ENCODE results near the gene NASP. TPM values are rescaled to one million over a fixed set of nuclear protein-coding genes. Genes with fewer than 3 reads are reported as not detected.

The NASP gene
- total RNA-seq, 1 donor from 2014 or later: 55.9 TPM

DNA sequence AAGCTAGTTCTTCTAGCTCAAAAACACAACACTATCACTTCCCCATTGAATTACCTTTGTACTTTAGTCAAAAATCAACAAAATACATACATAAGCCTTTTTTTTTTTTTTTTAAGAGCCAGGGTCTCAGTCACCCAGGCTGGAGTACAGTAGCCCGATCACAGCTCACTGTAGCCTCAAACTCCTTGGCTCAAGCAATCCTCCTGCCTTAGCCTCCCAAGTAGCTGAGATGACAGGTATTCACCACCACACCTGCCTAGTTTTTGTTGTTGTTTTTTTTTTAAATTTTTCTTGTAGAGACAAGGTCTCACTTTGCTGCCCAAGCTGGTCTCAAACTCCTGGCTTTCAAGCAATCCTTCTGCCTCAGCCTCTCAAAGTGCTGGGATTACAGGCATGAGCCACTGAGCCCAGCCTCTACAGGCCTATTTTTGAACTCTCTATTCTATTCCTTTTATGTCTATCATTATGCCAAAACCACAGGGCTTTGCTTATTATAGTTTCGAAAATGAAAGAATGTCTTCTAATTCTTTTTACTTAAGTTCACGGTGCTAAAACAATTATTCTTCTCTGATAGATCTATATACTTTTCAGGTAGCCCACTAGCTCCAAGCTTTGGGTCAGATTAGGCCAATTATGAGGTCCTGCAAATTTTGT lies 72.9 kb downstream of the NASP start:
- TF ChIP-seq CTCF (IDR thresholded peaks at IDR 0.05; ENCODE audit: insufficient read depth, low read depth, low read length) (no peak), EZH2 (IDR thresholded peaks at IDR 0.05; ENCODE audit: insufficient read depth, low read length) (no peak)
- no peak overlapping the region for H3K9ac ChIP-seq (ENCODE audit: low read length)
- H3K4me3 ChIP-seq (ENCODE audit: insufficient read depth, low read depth, low read length): no peak overlapping the region
- H3K4me2 ChIP-seq (ENCODE audit: low read length): no peak overlapping the region
- Mint-ChIP-seq H3K36me3 (ENCODE audit: low read depth, unreplicated experiment) (peaks cover 10% of the 10 kb centered on the region), H3K4me3 (ENCODE audit: unreplicated experiment) (no peak overlapping the region), H3K9me3 (ENCODE audit: unreplicated experiment) (no peaks in the 10 kb centered on the region), H3K27me3 (ENCODE audit: low read depth, unreplicated experiment) (no peaks in the 10 kb centered on the region), H3K4me1 (ENCODE audit: low read depth, unreplicated experiment) (no peaks in the 10 kb centered on the region), H3K27ac (ENCODE audit: unreplicated experiment) (no peak overlapping the region)
- H3K79me2 ChIP-seq (ENCODE audit: insufficient read depth, low read length): peaks cover 21% of the 10 kb centered on the region
- no peaks in the 10 kb centered on the region for H3K4me1 ChIP-seq (ENCODE audit: insufficient read depth, low read length)
- H3K27me3 ChIP-seq (ENCODE audit: insufficient read depth, low read length): no peaks in the 10 kb centered on the region
- peaks cover 52% of the 10 kb centered on the region for H3K36me3 ChIP-seq (ENCODE audit: insufficient read depth, low read length)
- DNase-seq (ENCODE audit: low read depth) (no peak), FAIRE-seq (no peak)
- peaks cover 31% of the 10 kb centered on the region for H4K20me1 ChIP-seq (ENCODE audit: insufficient read depth, low read length)
- no peak overlapping the region for H3K27ac ChIP-seq (ENCODE audit: low read depth, low read length)
- no peak overlapping the region for H2AFZ ChIP-seq (ENCODE audit: low read depth, low read length)
- H3K9me3 ChIP-seq (ENCODE audit: insufficient read depth, low read depth, low read length): no peaks in the 10 kb centered on the region

DNA sequence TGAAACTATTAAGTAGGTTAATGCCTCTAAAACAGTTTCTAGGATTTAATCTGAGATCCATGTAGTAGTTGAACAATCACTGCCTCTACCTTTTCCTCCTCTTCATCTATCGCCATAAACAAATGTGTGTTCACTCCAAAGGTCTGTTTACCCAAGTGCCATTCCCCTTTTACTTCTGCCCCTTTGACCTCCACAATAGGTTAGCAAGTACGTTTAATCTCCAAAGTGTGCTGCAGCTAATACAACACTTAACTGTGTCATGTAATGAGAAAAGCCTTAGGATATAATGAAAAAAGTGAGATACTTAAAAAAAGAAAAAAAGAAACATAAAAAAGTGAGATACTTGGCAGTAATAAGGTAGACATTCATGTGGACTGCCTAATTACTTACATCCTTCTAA lies 74.3 kb downstream of the NASP start:
- Histone ChIP-seq H3K9me3 (ENCODE audit: insufficient read depth, low read depth, low read length) (no peaks in the 10 kb centered on the region), H3K27ac (ENCODE audit: low read depth, low read length) (no peak overlapping the region), H2AFZ (ENCODE audit: low read depth, low read length) (no peak overlapping the region), H4K20me1 (ENCODE audit: insufficient read depth, low read length) (peaks cover 42% of the 10 kb centered on the region), H3K9ac (ENCODE audit: low read length) (no peak overlapping the region), H3K4me3 (ENCODE audit: insufficient read depth, low read depth, low read length) (no peak overlapping the region), H3K4me2 (ENCODE audit: low read length) (no peak overlapping the region), H3K4me1 (ENCODE audit: insufficient read depth, low read length) (no peaks in the 10 kb centered on the region), H3K27me3 (ENCODE audit: insufficient read depth, low read length) (no peaks in the 10 kb centered on the region), H3K79me2 (ENCODE audit: insufficient read depth, low read length) (peaks cover 36% of the 10 kb centered on the region), H3K36me3 (ENCODE audit: insufficient read depth, low read length) (peaks cover 45% of the 10 kb centered on the region)
- no peaks in the 10 kb centered on the region for H3K9me3 Mint-ChIP-seq (ENCODE audit: unreplicated experiment)
- H3K36me3 Mint-ChIP-seq (ENCODE audit: low read depth, unreplicated experiment): peaks cover 10% of the 10 kb centered on the region
- H3K27ac Mint-ChIP-seq (ENCODE audit: unreplicated experiment): no peak overlapping the region
- no peak for TF ChIP-seq CTCF (IDR thresholded peaks at IDR 0.05; ENCODE audit: insufficient read depth, low read depth, low read length)
- no peak for TF ChIP-seq EZH2 (IDR thresholded peaks at IDR 0.05; ENCODE audit: insufficient read depth, low read length)
- H3K4me3 Mint-ChIP-seq (ENCODE audit: unreplicated experiment): no peak overlapping the region
- no peak for FAIRE-seq
- H3K4me1 Mint-ChIP-seq (ENCODE audit: low read depth, unreplicated experiment): no peaks in the 10 kb centered on the region
- DNase-seq (ENCODE audit: low read depth): no peak
- no peaks in the 10 kb centered on the region for H3K27me3 Mint-ChIP-seq (ENCODE audit: low read depth, unreplicated experiment)

DNA sequence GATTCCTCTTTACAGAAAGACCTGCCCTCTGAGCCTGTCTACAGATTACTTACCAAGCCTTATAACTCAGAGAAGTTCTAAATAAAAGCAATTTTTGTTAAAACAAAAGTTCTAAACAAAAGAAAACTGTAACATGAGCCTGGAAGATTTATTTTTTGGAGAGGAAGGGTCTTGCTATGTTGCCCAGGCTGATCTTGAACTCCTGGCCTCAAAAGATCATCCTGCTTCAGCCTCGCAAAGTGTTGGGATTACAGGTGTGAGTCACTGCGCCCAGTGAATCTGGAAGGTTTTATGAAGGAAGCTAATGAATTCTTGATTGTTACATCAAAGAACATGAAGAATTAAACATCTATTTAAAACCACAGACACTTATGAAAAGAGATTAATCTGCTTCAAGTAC lies 75.4 kb downstream of the NASP start:
- no peaks in the 10 kb centered on the region for H3K4me1 Mint-ChIP-seq (ENCODE audit: low read depth, unreplicated experiment)
- H3K79me2 ChIP-seq (ENCODE audit: insufficient read depth, low read length): peaks cover 43% of the 10 kb centered on the region
- H3K4me3 Mint-ChIP-seq (ENCODE audit: unreplicated experiment): no peak overlapping the region
- peaks cover 52% of the 10 kb centered on the region for H4K20me1 ChIP-seq (ENCODE audit: insufficient read depth, low read length)
- H3K36me3 ChIP-seq (ENCODE audit: insufficient read depth, low read length): peaks cover 45% of the 10 kb centered on the region
- FAIRE-seq: no peak
- DNase-seq (ENCODE audit: low read depth): no peak
- no peaks in the 10 kb centered on the region for H3K27me3 Mint-ChIP-seq (ENCODE audit: low read depth, unreplicated experiment)
- H3K4me2 ChIP-seq (ENCODE audit: low read length): no peak overlapping the region
- no peak overlapping the region for H3K9ac ChIP-seq (ENCODE audit: low read length)
- no peak for TF ChIP-seq CTCF (IDR thresholded peaks at IDR 0.05; ENCODE audit: insufficient read depth, low read depth, low read length)
- TF ChIP-seq EZH2 (IDR thresholded peaks at IDR 0.05; ENCODE audit: insufficient read depth, low read length): no peak
- no peaks in the 10 kb centered on the region for H3K27me3 ChIP-seq (ENCODE audit: insufficient read depth, low read length)
- no peak overlapping the region for H3K27ac Mint-ChIP-seq (ENCODE audit: unreplicated experiment)
- no peak overlapping the region for H2AFZ ChIP-seq (ENCODE audit: low read depth, low read length)
- H3K9me3 Mint-ChIP-seq (ENCODE audit: unreplicated experiment): no peaks in the 10 kb centered on the region
- H3K36me3 Mint-ChIP-seq (ENCODE audit: low read depth, unreplicated experiment): peaks cover 10% of the 10 kb centered on the region
- H3K4me3 ChIP-seq (ENCODE audit: insufficient read depth, low read depth, low read length): no peak overlapping the region
- H3K4me1 ChIP-seq (ENCODE audit: insufficient read depth, low read length): no peaks in the 10 kb centered on the region
- no peaks in the 10 kb centered on the region for H3K9me3 ChIP-seq (ENCODE audit: insufficient read depth, low read depth, low read length)
- H3K27ac ChIP-seq (ENCODE audit: low read depth, low read length): no peak overlapping the region

Data from astrocyte (in vitro differentiated cells and primary cell).